NK-92 (cell line): ENCODE results near the gene CDC16.
"Not testable (repeated sequence)": the region's sequence is repeated elsewhere in the genome, so short reads cannot be mapped to it uniquely, and the experiment has no call there.

Source experiments
- DNase-seq: peaks from one replicate; lab custom pipeline; 2025; ENCODE audit not compliant: unreplicated experiment; lab: John Stamatoyannopoulos, UW

The CDC16 gene

DNA sequence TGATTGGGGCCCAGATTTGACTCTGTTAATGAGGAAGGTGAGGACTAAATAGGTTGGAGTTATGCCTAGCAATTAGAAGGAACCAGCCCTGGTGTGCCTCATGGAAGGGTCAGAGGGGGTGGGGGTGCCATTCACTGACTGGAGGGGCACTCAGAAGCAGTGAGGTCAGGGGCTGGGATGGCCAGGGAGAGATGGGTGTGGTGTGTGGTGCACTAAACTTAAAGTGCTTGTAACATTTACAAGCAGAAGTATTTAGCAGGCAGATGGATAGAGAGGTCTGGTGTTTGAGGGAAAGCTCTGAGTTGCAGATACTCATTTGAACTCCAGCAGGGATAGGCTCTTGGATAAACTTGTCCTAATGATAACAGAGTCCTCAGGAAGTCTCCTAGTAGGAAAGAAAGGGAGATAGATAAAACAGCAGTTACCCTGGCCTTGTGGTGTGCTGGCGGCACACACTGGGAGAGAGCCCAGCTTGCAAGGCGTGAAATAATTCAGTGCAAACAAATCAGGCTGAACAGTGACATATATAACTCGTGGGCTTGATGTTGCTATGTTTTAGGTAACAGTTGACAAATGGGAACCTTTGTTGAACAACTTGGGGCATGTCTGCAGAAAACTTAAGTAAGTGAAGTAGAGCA, 26.8 kb downstream of the CDC16 start:
- no peak for DNase-seq

DNA sequence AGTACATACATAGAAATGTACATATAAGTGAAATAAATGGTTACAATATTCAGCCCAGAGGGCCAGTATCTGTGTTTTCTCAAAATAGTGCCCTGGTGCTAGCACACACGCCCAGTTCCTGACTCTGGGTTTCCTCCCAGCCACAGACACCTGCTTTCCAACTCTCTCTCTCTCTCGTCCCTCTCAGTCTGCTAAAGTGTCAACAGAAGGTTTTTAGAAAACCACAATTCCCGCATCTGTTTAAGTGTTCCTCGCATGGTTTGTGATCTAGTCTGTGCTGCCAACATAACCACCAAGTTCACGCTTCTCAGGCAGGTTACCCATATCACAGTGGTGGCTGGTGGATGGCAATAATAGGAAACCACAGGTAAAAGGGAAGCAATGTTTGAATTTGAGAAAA, 28.9 kb downstream of the CDC16 start:
- DNase-seq = no peak

- DNase-seq = not testable (repeated sequence)
Observed at GRCh38 chr13:114264313-114264712, 29.6 kb downstream of the CDC16 start.

GRCh38 chr13:114264886-114265611, 30.4 kb downstream of the CDC16 start:
- no peak for DNase-seq

- no peak for DNase-seq
Observed at GRCh38 chr13:114266241-114266640, 31.5 kb downstream of the CDC16 start.

DNA sequence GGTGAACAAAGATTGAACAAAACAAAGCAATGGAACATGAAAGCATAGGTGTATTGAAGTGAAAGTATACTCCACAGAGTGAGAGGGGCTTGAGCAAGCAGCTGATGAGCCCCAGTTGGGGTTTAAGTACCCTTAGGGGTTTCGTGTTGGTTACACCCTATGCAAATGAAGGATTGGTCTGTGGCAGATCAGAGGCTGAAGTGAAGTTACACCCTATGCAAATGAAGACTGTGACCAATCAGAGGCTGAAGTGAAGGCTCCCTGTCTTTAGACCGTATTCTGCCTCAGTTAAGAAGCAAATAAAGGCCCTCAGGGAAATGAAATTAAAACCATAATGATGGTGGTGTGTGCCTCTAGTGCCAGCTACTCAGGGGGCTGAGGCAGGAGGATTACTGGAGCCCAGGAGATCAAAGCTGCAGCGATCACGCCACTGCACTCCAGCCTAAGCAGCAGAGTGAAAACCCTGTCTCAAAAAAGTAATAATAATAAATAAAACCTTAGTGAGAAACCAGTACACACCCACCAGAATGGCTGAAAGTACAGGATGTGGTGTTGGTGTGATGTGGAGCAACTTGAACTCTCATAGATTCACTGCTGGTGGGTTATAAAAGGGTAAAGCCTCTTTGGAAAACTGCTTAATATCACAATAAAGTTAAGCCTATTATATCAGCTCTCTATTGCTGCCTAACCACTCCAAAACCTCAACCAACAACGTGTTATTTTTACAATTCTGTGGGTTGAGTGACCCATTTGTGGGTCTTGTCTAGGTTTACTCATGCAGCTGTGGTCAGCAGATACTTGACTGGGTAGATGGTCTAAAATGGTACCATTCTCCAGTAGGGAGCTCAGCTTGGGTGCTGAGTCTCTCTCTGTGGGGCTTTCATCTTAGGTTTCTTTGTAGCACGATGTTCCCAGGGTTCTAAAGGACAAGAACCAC, 33.9 kb downstream of the CDC16 start:
- no peak for DNase-seq

- DNase-seq = no peak
Observed at GRCh38 chr13:114269281-114269770, 34.6 kb downstream of the CDC16 start.

DNA sequence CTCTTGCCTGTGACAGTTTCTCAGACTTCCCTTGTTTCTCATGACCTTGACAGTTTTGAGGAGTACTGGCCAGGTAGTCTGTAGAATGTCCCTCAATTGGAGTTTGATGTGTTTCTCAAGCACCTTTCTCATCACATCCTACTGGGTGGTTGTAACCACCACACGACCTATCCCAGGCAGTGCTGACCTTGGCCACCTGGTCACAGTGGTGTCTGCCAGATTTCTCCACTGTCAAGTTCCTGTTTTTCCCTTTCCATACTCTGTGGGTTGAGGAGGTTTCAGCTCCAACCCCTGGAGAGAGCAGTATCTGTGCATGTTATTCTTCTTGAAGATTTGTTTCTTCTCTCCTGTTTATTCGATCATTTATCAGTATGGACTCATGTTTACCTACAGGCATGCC, 38.3 kb downstream of the CDC16 start:
- DNase-seq = no peak

DNA sequence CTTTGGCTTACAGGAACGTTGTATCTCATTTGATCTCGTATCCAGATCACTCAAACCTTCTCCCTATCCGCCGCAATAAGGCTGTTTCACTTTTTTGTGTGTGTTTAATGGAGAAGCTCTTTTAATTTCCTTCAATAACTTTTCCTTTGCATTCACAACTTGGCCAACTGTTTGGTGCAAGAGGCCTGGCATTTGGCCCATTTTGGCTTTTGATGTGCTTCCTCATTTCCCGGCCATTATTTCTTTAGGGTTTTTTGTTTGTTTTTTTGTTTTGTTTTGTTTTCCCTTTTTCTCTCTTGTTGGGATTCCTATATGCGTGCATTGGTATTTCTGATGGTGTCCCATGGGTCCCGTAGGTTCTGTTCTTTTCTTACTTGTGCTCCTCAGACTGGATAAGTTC, 40.6 kb downstream of the CDC16 start:
- DNase-seq = no peak

DNA sequence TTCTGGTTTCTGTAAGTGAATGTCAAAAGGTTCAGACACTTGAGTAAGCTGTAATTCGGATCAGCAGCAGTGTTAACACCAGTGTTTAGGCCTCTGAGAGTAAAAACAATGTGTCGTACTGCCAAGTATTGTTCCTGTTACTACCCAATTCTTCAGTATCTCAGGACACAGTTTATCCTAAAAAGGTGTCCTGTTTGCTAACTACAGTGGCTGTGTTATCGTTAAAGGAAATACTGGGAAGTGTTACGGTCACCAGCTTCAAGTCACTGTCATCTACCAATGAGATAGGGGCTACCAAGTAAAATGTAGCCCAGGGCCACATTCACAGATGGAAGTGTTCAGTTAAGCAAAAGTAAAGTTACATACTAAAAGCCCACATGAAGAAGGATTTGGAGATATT, 44.4 kb downstream of the CDC16 start:
- DNase-seq = no peak

- DNase-seq = no peak
Observed at GRCh38 chr13:114279758-114280355, 45.2 kb downstream of the CDC16 start.

DNA sequence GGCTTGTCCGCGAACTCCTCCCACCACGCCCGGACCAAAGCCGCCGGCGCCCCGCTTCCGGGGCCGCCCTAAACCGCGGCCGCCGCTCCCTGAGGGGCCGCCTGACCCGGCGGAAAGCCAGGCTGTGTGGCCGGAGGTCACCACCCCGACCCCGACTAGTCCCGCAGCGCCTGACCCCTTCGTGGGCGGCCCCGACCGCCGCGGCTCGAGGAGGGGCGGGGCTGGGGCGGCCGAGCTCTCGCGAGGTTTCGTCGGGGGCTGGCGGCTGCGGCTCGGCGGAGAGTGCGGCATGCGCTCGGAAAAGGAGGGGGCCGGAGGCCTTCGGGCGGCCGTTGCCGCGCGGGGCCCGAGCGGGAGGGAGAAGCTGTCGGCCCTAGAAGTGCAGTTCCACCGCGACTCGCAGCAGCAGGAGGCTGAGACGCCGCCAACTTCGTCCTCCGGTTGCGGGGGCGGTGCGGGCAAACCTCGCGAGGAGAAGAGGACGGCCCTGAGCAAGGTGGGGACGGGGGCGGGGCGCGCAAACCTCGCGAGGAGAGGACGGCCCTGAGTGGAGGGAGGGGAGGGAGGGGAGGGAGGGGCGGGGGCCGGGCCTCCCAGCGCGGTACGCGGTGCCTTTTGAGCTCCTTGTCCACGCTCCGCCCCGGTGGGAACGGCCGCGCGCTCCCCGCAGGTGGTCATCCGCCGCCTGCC, 46.8 kb downstream of the CDC16 start, which contains the start of gene UPF3A:
Gene UPF3A (plus strand): TSS at position 251 of the 690 bp plus-strand sequence. CDS start 39 bp downstream, at position 290.
- peak; percentile 26 for DNase-seq

- DNase-seq = no peak
Observed at GRCh38 chr13:114282041-114282670, 47.5 kb downstream of the CDC16 start.

DNA sequence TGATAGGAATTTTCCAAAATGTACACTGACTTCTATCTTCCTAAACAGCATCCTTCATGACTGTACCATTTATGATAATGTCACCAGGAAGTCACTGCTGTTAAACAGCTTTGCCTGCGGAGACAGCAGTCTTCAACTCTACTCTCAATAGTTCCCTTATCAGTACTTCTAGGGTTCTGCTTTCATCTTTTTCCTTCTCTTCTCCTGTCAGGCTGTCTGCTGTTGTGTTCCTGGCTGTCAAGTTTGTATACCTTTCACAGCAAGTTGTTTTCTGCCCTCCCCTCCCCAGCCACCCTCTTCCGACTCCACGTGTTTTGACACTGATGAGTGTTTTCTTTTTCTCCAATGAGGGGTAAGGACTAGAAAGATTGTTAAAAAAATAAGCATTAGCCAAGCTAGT, 48.9 kb downstream of the CDC16 start:
- DNase-seq = no peak

GRCh38 chr13:114284680-114285079, 50.0 kb downstream of the CDC16 start:
- no peak for DNase-seq

GRCh38 chr13:114285166-114285808, 50.6 kb downstream of the CDC16 start:
- DNase-seq = no peak

- DNase-seq = no peak
Observed at GRCh38 chr13:114286808-114287207, 52.1 kb downstream of the CDC16 start.

GRCh38 chr13:114288157-114288591, 53.5 kb downstream of the CDC16 start:
- no peak for DNase-seq

- no peak for DNase-seq
Observed at GRCh38 chr13:114296448-114296847, 61.8 kb downstream of the CDC16 start.
